Suppressor macrophage treated with lipopolysaccharide for 4 hours (primary cell): ENCODE data around the gene EVI5.
A peak's percentile ranks its signal among the peaks of the same experiment; 100 is the strongest.
"Not testable (repeated sequence)": the region's sequence is repeated elsewhere in the genome, so short reads cannot be mapped to it uniquely, and the experiment has no call there.

ENCODE experiments used
- DNase-seq: peaks from one replicate; pipeline ENCODE4 v3.0.0-alpha.2; 2020

The EVI5 gene

DNA sequence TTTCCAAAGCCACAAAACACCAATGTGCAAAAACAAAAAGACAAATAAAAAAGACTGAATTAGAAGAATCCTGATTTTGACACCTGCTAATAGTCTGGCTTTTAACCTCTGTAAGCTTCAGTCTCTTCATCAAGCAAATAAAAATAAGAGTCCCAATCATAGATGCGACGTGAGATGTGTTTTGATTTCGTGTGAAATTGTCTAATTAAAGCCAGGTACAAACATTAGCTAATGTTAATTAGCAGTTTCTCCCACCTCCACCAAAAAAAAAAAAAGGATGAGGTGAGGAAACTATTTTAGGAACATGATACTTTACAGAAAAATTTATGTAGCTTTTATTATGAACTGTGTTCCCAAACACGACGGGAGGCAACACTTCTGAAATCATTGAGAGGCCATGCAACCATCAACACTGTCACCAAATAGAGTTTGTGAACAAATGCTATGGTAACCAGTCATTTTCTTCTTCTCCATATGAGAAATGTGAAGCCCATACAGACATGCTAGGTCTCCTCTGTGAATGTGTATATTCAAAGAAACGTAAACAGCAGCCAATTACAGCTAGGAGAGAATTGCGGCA, 6.7 kb upstream of the EVI5 start:
- DNase-seq, result no peak

DNA sequence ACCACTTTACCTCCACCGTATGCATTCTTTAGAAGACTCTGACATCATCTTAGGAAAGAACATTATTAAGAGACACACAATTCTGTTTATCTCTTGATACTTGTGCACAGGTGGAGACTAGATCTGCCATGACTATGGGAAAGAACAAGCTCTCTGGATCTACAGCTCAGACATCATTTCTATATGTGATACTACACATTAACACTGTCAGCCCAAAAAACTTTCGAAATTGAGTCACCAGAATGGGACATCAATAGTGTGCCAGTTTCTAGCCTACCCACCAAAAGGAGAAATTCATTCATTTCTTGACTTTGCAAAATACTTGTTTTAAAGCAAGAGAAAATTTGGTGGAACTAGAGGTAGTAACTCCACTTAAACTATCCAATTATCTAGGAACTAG, 6.0 kb upstream of the EVI5 start:
- DNase-seq, result no peak

DNA sequence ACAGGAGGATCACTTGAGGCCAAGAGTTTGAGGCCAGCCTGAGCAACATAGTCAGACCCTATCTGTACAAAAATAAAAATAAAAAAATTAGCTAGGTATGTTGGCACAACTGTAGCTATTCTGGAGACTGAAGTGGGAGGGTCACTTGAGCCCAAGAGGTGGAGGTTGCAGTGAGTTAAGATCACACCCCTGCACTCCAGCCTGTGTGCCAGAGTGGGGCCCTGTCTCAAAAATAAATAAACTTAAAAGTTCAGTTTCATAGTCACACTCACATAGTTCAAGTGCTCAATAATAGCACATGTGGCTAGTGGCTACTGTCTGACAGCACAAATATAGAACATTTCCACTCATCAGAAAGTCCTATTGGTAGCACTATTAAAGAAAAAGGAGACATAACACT, 5.2 kb upstream of the EVI5 start:
- DNase-seq, result no peak

DNA sequence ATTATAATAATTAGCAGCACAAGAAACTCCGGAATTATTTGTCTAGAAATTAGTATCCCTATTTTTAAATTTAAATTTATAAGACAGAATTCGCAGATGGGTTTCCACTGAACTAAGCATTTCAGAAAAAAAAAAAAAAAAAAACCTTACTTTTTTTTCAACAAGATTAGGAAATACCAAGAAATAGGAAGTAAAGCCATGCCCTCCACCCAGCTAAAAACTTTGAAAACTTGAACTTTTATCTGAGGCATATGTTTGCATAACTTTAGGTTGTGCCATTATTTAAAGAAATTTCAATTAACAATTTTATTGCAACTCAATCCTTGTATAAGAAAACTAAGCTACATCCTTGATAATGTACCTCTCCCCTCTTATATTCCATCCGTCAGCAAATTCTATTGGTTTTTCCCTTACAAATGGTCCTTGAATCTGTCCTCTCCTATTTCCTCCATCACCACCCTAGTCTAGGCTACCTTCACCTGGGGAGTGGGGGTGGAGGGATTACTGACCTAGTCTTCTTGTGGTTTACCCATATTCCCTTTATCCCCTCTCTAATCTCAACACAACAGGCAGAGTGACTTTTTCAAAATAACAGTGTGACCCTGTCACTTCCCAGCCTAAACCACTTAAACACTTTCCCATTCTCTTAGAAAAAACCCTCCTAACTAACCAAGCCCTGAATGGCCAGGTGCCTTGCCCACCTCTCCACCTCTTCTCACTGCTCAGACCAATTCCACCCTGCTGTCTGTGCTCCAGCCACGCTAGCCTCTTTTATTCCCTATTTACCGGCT, 1.4 kb upstream of the EVI5 start:
- peak; percentile 34 for DNase-seq

GRCh38 chr1:92784021-92784638, 778 bp downstream of the EVI5 start:
- DNase-seq, result peak; percentile 21

DNA sequence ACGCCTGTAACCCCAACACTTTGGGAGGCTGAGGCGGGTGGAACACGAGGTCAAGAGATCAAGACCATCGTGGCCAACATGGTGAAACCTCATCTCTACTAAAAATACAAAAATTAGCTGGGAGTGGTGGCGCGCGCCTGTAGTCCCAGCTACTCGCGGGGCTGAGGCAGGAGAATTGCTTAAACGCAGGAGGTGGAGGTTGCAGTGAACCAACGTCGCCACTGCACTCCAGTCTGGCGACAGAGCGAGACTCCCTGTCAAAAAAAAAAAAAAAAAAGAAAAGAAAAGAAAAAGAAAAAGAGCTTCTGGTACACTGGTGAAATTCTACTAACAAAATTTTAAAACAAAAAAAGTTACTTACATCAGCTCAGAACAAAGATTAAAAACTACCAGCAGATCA, 1.4 kb downstream of the EVI5 start:
- DNase-seq, result not testable (repeated sequence)

- DNase-seq, result no peak
These were observed 6.5 kb downstream of the EVI5 start for GRCh38 chr1:92778376-92778775.

GRCh38 chr1:92774407-92774806, 10.5 kb downstream of the EVI5 start:
- DNase-seq, result no peak

DNA sequence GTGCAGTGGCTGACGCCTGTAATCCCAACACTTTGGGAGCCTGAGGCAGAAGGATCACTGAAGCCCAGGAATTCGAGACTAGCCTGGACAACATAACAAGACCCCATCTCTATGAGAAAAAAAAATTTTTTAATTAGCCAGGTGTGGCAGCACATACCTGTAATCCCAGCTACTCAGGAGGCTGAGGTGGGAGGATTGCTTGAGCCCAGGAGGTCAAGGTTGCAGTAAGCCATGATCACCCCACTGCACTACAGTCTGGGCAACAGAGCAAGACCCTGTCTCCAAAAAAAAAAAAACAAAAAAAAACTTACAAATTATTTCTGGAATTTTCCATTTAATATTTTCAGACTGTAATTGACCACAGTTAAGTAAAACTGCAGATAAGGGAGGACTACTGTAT, 11.2 kb downstream of the EVI5 start:
- not testable (repeated sequence) for DNase-seq

- DNase-seq, result no peak
These were observed 15.1 kb downstream of the EVI5 start for GRCh38 chr1:92769856-92770255.

DNA sequence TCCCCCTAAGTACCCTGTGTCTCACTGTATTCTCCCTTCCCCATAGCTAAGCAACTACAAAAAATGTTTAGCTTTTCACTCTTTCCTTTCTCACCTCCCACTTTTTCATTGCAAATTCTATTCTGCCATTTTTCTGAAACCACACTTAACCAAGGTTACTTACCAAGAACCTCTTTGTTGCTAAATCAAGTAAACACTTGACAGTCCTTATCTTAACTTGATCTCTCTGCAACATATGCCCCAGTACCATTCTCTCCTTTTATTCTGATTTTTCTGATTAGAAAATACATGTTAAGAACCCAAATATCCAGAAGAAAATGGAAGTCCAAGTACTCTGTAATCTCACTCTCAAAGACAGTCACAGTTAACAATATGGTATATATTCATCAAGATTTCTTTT, 16.0 kb downstream of the EVI5 start:
- DNase-seq, result no peak

DNA sequence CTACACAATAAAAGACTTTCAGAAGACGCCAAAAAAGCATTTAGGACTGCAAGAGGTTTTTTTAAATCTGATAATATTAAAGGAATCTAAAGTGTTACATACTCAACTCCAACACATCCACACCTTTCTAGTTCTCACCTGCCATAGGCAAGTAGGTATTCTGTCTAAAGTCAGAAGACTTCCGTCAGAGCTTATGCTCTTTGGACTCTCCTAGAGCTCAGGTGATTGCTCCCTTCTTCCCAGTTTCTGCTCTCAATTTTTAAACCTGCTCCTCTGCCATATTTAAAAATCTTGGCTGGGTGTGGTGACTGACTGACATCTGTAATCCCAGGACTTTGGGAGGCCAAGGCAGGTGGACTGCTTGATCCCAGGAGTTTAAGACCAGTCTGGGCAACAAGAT, 16.6 kb downstream of the EVI5 start:
- DNase-seq, result no peak

- DNase-seq, result no peak
These were observed 20.8 kb downstream of the EVI5 start for GRCh38 chr1:92764116-92764515.

DNA sequence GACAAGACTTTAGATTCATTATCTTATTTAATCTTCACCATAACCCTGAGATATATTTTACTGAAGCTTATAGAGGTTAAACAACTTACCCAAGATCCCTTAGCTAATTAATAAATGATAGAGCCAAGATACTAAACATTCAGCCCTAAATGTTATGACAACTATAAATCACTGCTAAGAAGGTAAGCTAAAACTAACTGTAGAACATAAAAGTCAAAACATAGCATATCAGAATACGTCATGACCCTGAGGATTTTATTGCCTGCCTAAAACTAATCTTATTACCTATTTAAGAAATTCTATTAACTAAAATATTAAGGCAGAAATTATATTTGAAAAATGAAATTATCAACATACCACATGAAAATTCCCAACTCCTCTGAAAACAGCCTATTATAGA, 22.6 kb downstream of the EVI5 start:
- no peak for DNase-seq

- peak; percentile 12 for DNase-seq
These were observed 25.5 kb downstream of the EVI5 start for GRCh38 chr1:92759361-92759760.

- no peak for DNase-seq
These were observed 28.4 kb downstream of the EVI5 start for GRCh38 chr1:92756537-92756936.

GRCh38 chr1:92755541-92756461, 29.1 kb downstream of the EVI5 start:
- DNase-seq, result no peak

DNA sequence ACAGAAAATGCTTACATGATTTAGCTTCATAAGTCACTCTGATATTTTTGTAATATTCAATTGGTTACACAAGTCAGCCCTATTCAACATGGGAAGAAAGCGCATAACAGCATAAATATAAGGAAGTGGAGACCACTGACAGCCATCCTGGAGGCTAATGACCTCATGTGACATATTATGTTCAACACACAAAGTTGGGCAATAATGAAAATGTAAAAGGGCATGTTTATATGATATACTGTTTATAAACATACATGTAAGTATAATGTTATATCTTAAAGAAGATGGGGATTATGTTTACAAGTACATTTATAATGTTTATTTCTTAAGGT, 30.2 kb downstream of the EVI5 start:
- peak; percentile 63 for DNase-seq

DNA sequence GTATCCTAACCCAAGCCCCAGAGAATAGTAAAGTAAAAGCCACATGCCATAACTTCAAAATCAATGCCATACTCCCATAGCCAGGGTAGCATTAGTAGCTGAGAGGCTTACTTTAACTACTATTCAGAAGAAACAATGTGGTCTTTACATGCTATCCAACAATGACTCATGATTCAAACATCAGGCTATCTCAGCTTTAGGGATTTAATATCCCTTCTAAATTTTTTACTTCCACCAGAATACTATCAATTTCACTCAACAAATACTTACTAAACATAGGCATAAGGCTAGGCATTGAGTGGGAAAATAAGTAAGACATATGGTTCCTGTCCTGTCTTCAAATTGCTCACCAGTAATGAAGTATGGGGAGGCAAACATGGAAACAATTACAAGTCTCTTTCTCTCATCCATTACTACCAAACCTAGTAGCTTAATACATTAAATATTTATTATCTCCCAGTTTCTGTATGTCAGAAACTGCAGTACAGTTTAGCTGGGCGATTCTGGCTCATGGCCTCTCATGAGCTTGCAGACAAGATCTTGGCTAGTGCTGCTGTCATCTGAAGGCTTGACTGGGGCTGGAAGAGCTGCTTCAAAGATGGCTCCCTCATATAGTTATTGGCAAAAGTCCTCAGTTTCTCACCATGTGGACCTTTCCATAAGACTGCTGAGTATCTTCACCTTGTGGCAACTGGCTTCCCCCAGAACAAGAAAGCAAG, 30.7 kb downstream of the EVI5 start:
- no peak for DNase-seq

GRCh38 chr1:92752719-92753118, 32.2 kb downstream of the EVI5 start:
- no peak for DNase-seq

DNA sequence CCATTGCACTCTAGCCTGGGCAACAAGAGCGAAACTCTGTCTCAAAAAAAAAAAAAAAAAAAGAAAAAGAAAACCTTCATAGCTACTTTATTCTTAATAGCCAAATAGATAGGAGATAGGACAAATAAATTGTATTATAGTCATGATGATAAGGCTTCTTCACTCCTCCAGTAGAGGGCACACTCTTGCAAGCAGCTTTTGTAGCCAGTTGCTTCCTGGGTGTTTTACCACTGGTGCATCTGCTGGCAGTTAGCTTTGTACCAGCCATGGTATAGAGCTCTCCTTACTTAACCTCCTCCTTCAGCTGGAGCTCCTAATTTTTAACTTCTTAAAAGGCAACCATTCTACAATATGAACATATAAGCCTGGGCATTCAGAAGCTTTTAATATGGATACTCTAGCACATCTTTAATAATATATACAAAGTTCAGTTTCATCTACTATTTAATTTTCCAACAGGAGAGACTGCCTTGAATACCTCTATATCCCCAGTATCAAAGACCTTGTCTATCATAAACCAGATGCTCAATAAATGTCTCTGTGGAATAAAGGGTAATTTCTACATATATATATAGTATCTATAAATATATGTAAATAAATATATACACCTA, 35.8 kb downstream of the EVI5 start:
- peak; percentile 74 for DNase-seq

DNA sequence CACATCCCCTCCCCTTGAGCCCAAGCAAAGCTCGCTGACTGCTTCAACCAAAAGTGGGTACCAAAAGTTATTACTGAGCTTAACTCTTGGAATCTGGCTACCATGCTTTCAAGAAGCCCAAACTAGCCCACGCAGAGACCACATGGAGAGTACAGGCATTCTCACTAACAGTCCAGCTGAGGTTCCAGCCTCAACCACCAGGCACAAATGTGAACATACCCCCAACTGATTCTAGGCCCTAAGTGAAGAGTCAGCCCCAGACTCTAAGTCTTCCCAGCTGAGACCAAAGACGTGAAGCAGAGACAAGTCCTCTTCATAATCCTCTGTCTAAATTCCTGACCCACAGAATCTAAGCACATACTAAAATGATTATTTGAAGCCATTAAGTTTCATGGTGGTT, 36.8 kb downstream of the EVI5 start:
- no peak for DNase-seq
